Fibroblast of mammary gland (primary cell): ENCODE results near the gene SLC22A16.
"Not testable (repeated sequence)": the region's sequence is repeated elsewhere in the genome, so short reads cannot be mapped to it uniquely, and the experiment has no call there.

ENCODE experiments used
- DNase-seq: peaks from one replicate; pipeline ENCODE4 v3.0.0-alpha.2; 2010; ENCODE audit warnings: low read depth
- H3K4me3 ChIP-seq: 2 replicates; pipeline ENCODE4 v1.5.1; 2011; ENCODE audit warnings: low read depth, mild to moderate bottlenecking, low read length, moderate library complexity; ENCODE audit not compliant: control insufficient read depth
- TF ChIP-seq, protein P1 (sequence below): conservative IDR thresholded peaks from 2 replicates; pipeline ENCODE4 v1.5.1; 2011; ENCODE audit warnings: low read depth, low read length, inconsistent platforms; ENCODE audit not compliant: control insufficient read depth, insufficient read depth

The SLC22A16 gene

GRCh38 chr6:110467566-110468140, 8.8 kb downstream of the SLC22A16 start:
- no peak overlapping the region for H3K4me3 ChIP-seq
- DNase-seq, result no peak
- TF ChIP-seq, protein P1, sequence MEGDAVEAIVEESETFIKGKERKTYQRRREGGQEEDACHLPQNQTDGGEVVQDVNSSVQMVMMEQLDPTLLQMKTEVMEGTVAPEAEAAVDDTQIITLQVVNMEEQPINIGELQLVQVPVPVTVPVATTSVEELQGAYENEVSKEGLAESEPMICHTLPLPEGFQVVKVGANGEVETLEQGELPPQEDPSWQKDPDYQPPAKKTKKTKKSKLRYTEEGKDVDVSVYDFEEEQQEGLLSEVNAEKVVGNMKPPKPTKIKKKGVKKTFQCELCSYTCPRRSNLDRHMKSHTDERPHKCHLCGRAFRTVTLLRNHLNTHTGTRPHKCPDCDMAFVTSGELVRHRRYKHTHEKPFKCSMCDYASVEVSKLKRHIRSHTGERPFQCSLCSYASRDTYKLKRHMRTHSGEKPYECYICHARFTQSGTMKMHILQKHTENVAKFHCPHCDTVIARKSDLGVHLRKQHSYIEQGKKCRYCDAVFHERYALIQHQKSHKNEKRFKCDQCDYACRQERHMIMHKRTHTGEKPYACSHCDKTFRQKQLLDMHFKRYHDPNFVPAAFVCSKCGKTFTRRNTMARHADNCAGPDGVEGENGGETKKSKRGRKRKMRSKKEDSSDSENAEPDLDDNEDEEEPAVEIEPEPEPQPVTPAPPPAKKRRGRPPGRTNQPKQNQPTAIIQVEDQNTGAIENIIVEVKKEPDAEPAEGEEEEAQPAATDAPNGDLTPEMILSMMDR, result no peak

DNA sequence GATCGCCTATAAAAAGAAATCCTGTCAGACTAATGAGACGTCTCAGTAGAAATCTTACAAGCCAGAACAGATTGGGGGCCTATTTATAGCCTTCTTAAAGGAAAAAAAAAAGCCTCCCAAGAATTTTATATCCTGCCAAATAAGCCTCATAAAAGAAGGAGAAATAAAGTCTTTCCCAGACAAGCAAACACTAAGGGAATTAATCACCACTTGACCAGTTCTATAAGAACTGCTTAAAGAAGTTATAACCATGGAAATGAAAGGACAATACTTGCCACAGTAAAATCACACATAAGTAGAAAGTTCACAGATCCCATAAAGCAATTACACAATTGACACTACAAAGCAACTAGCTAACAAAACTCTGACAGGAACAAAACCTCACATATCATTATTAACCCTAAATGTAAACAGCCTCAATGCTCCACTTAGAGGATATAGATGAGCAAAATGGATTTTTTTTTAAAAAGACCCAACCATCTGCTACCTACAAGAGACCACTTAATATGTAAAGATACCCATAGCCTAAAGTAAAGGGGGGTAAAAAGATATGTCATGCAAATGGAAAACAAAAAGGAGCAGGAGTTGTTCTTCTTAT, 13.4 kb downstream of the SLC22A16 start:
- TF ChIP-seq, protein P1, result no peak
- no peak overlapping the region for H3K4me3 ChIP-seq
- no peak for DNase-seq

DNA sequence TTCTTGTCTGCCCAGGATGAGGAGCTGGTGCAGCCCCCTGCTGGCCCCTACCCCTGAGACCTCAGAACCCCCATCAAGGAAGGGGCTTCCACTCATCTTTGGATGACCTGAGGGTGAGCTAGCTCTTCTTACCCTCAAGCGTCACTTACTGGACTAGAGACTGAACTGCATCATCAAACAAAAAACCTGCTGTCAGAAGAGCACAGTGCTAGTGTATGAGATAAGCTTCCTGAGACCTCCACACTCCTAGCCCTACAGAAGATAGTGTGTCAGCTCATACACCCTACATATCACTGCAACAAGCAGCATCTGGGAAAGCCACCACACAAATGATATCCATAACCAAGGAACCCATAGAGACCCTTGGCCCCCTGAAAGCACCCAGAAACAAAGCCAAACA, 15.0 kb downstream of the SLC22A16 start:
- no peak overlapping the region for H3K4me3 ChIP-seq
- TF ChIP-seq, protein P1, result no peak
- DNase-seq, result no peak

DNA sequence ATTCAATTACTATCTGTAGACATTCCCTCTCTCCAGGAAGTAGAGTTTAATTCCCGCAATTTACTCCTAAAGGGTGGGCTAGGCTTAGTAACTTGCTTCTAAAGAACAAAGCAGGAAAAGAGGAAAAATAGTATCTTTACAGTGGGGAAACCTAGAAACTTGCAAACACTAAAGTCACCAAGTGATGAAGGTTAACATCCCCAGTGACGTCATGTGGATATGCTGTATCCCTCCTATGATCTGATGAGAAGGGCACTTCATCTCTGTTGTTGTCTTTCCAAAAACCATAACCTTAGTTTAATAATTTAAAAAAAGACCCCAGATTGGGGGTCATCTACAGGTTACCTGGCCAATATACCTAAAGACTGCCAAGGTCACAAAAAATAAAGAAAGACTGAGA, 17.3 kb downstream of the SLC22A16 start:
- TF ChIP-seq, protein P1, result no peak
- H3K4me3 ChIP-seq, result no peak overlapping the region
- DNase-seq, result no peak

- TF ChIP-seq, protein P1, result no peak
- DNase-seq, result no peak
- no peak overlapping the region for H3K4me3 ChIP-seq
Observed at GRCh38 chr6:110458476-110458875, 17.9 kb downstream of the SLC22A16 start.

DNA sequence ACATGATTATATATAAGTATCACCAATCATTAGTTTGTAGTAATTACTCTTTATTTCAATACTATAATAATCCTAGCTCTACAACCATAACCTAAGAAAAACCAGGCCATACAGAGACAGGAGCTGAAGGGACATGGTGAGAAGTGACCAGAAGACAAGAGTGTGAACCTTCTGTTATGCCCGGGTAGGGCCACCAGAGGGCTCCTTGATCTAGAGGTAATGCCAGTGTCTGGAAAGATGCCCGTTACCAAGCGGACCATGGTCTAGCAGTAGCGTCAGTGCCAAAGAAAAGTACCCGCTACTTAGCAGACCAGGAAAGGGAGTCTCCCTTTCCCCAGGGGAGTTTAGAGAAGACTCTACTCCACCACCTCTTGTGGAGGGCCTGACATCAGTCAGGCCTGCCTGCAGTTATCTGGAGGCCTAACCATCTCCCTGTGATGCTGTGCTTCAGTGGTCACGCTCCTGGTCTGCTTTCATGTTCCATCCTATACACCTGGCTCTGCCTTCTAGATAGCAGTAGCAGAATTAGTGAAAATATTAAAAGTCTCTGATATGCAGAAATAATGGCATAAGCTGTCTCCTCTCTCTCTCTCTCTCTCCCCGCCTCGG, 18.7 kb downstream of the SLC22A16 start:
- TF ChIP-seq, protein P1, result peak; percentile 50
- H3K4me3 ChIP-seq, result not testable (repeated sequence)
- peak; percentile 47 for DNase-seq

GRCh38 chr6:110456694-110457093, 19.7 kb downstream of the SLC22A16 start:
- no peak overlapping the region for H3K4me3 ChIP-seq
- TF ChIP-seq, protein P1, result no peak
- no peak for DNase-seq
